Lower leg skin (tissue), 4 donors: ENCODE data around the gene ZBTB12. TPM values are rescaled to one million over a fixed set of nuclear protein-coding genes. Genes with fewer than 3 reads are reported as not detected.

Experiments used
- DNase-seq, 2 donors: peaks; one replicate each; pipeline ENCODE4 v3.0.0-alpha.2; 2019; ENCODE audit warnings: low spot score in 2 of 2
- H3K4me3 ChIP-seq: fragments of 200-600 bp; sonication (generic); 2 replicates; pipeline ENCODE4 v1.5.1; 2017; ENCODE audit warnings: mild to moderate bottlenecking, low read depth; ENCODE audit not compliant: poor library complexity, severe bottlenecking
- CTCF ChIP-seq, 3 donors: fragments of 450-650 bp; IDR thresholded peaks; one replicate each; pipeline ENCODE4 v1.5.1; 2016; ENCODE audit warnings: antibody characterized with exemption in 3 of 3, mild to moderate bottlenecking in 3 of 3, moderate library complexity in 2 of 3
- POLR2A ChIP-seq, 2 donors: fragments of 450-650 bp; IDR thresholded peaks; one replicate each; pipeline ENCODE4 v1.6.1; 2016 to 2017; ENCODE audit warnings: antibody characterized with exemption in 2 of 2, mild to moderate bottlenecking in 1 of 2, moderate library complexity in 1 of 2
- WGBS, 2 donors: methylation state at CpG; one replicate each; pipeline ENCODE4 v1.1.5; 2018; 5-methylcytosine and 5-hydroxymethylcytosine counted together
- intact Hi-C: fragments of 100-400 bp; cut with DNase I; formaldehyde crosslinking; loops from one replicate; pipeline ENCODE4 v1.15.0; 2023; ENCODE audit warnings: low total_unique reads
- total RNA-seq, 4 donors: library from RNA; depleted of rRNA; stranded (reverse); fragments of >200 nt; gene quantifications; one replicate each; pipeline ENCODE4 v1.1.0, GENCODE V29; 2016

ZBTB12 gene
- total RNA-seq, 4 donors from 2014 or later: 0.25 to 1.6 (median 0.77) TPM

DNA sequence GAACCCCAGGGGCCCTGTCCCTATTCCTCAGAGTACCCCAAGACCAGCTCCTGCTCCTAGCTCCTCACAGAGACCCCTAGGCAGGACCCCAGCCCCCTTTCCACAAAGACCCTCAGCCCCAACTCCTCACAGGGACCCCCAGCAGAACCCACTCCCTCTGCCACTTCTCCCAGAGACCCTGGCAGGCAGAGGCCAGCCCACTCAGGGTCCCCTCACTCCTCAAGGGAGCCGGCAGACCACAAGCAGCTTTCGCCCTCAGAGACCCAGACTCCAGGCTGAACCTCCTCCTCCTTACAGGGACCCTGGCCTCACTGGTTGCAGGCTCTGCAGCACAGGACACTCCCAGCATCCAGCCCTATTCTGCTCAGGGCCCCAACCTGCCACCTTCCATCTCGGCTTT lies 23.7 kb downstream of the ZBTB12 start:
- 87% methylated on average over 3 of the region's 3 CpGs for WGBS, 2 donors

GRCh38 chr6:31877651-31878161 lies 24.2 kb downstream of the ZBTB12 start:
- intact Hi-C loops: no loop called here
- H3K4me3 ChIP-seq: no peak overlapping the region
- 74 to 95% methylated on average over 8 to 10 of the region's 10 CpGs for WGBS, 2 donors
- no peak for DNase-seq
- no peak for TF ChIP-seq CTCF (IDR thresholded peaks at IDR 0.05)
- no peak for TF ChIP-seq POLR2A (IDR thresholded peaks at IDR 0.05)

More for the DNA sequence above, 23.7 kb downstream of the ZBTB12 start:
- DNase-seq: no peak
- no peak overlapping the region for H3K4me3 ChIP-seq
- TF ChIP-seq POLR2A (IDR thresholded peaks at IDR 0.05) (no peak), CTCF (IDR thresholded peaks at IDR 0.05) (no peak)
- intact Hi-C loops: no loop called here

- intact Hi-C loops: no loop called here
- H3K4me3 ChIP-seq: no peak overlapping the region
- no peak for TF ChIP-seq CTCF (IDR thresholded peaks at IDR 0.05)
- no peak for TF ChIP-seq POLR2A (IDR thresholded peaks at IDR 0.05)
- DNase-seq: no peak
- 64 to 76% methylated on average over 3 of the region's 3 CpGs for WGBS, 2 donors
These were observed 24.7 kb downstream of the ZBTB12 start for GRCh38 chr6:31877125-31877650.

DNA sequence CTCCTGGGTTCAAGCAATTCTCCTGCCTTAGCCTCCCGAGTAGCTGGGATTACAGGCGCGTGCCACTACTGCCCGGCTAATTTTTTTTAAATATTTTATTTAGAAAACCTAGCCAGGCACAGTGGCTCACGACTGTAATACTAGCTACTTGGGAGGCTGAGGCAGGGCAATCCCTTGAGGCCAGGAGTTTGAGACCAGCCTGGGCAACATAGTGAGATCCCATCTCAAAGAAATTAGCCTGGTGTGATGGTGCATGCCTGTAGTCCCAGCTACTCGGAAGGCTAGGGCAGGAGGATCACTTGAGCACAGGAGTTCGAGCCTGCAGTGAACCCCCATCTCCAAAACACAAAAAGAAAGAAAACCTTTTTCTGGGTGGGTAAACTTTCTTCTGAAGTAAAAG lies 25.5 kb downstream of the ZBTB12 start:
- DNase-seq: no peak
- 89 to 93% methylated on average over 7 of the region's 7 CpGs for WGBS, 2 donors
- no peak overlapping the region for H3K4me3 ChIP-seq
- intact Hi-C loops: no loop called here
- no peak for TF ChIP-seq POLR2A (IDR thresholded peaks at IDR 0.05)

DNA sequence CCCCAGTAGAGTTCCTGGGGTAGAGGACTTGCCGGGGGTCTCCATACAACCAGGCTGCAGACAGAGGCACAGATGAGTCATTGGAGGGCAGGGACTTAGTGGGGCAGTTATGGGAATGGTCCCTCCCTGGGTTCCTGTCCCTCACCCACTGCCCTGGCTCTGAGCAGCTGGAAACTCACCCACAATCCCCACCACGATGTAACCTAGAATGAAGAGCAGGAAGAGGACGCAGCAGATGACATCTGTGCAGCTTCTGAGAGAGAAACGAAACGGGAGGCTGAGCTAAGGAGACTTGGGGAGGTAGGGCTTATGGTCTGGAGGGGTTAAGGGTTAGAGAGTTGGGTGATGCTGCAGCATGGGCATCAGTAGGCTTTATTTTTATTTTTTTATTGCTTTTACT lies 26.0 kb downstream of the ZBTB12 start:
- H3K4me3 ChIP-seq: no peak overlapping the region
- DNase-seq: no peak
- intact Hi-C loops: no loop called here
- WGBS, 2 donors: 66 to 70% methylated on average over 5 of the region's 5 CpGs
- TF ChIP-seq POLR2A (IDR thresholded peaks at IDR 0.05) (no peak), CTCF (IDR thresholded peaks at IDR 0.05) (no peak)

DNA sequence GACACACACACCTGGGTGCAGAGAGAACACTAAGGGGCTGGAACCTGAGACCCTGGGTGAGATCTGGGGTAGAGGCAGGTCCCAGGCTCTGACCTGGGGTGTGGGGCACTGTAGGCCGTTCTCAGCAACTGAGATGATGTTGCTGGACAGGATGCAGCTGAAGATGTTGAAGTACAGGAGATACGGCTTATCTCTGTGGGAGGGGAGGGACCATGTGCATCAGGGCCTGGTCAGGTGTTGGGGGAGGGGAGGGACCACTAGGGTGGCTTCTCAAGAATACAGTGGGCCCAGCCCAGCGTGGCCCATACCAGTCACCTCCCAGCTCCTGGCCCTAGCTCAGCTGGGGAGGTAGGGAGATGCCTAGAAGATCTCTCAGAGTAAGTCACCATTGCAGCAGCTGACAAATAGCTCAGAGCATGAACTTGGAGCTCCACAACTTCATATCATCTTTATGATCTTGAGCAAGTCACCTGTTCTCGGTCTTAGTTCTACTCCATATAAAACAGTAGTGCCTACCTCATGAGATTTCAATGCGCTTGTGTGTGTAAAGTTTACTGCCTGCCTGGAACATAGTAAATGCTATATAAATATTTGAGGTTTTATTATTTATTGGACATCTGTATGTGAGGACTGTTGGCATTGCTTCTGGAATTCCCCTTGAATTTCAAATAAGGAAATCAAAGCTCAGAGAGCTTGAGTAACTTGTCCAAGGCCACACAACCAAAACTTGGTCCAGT lies 26.9 kb downstream of the ZBTB12 start:
- no peak overlapping the region for H3K4me3 ChIP-seq
- no peak for DNase-seq
- intact Hi-C loops: no loop called here
- WGBS, 2 donors: 84 to 85% methylated on average over 5 of the region's 5 CpGs
- TF ChIP-seq CTCF (IDR thresholded peaks at IDR 0.05) (no peak), POLR2A (IDR thresholded peaks at IDR 0.05) (no peak)
